IPS-18c (cell line): ENCODE results near the gene ANKRD6.
"Not testable (repeated sequence)": the region's sequence is repeated elsewhere in the genome, so short reads cannot be mapped to it uniquely, and the experiment has no call there.

Source experiments
- H3K4me3 ChIP-seq: 2 replicates; pipeline ENCODE4 v1.7.0; 2013; ENCODE audit warnings: low read depth, mild to moderate bottlenecking, low read length, moderate library complexity; ENCODE audit not compliant: insufficient read depth
- H3K9me3 ChIP-seq: one replicate; pipeline ENCODE4 v1.6.1; 2013; ENCODE audit warnings: mild to moderate bottlenecking, low read length, moderate library complexity; ENCODE audit not compliant: control insufficient read depth, insufficient read depth

ANKRD6 gene

GRCh38 chr6:89596056-89596455 lies 163.1 kb downstream of the ANKRD6 start:
- no peak overlapping the region for H3K4me3 ChIP-seq
- H3K9me3 ChIP-seq = no peaks in the 10 kb centered on the region

- no peaks in the 10 kb centered on the region for H3K9me3 ChIP-seq
- no peak overlapping the region for H3K4me3 ChIP-seq
Observed at GRCh38 chr6:89596484-89596883, 163.5 kb downstream of the ANKRD6 start.

GRCh38 chr6:89597372-89597771 lies 164.4 kb downstream of the ANKRD6 start:
- no peak overlapping the region for H3K4me3 ChIP-seq
- H3K9me3 ChIP-seq = no peaks in the 10 kb centered on the region

DNA sequence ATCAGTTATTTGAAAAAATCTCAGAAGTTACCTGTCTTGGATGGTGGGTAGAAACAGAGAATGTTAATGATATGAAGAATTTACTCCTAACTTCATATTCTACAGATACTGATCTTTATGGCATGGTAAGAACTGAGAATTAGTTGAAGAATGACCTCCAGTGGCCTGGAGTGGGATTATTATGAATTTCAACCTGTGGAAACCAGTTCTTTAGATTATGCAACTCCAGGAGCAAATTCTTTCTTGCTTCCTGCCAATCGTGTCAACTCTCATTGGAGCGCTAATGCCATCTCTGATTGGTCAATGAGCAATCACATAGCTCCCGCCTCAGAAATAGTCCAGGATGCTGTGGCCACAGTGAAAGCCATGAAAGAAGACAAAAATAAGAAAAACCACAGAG lies 165.0 kb downstream of the ANKRD6 start:
- Histone ChIP-seq H3K4me3 (no peak overlapping the region), H3K9me3 (peaks cover 2% of the 10 kb centered on the region)

GRCh38 chr6:89599727-89600126 lies 166.8 kb downstream of the ANKRD6 start:
- peaks cover 2% of the 10 kb centered on the region for H3K9me3 ChIP-seq

DNA sequence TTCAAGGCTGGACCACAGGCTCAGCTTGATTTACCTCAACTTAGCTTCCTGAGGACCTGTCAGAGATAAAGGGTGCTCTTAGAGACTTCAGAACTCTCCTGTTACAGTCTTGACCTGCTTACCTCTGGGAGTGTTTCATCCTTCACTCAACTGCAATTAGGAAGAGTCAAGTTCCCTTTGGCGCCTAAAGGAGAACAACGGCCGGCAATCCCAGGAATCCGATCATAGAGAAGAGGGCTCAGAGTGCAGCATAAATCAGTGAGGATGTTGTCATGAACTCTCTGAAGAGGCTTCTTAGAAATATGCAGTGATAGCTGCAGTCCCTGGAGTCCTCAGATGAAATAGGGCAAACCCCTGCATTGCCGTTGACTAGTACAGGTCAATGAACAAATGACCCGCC lies 169.2 kb downstream of the ANKRD6 start:
- no peak overlapping the region for H3K4me3 ChIP-seq
- H3K9me3 ChIP-seq = peaks cover 2% of the 10 kb centered on the region

More at GRCh38 chr6:89599727-89600126, 166.8 kb downstream of the ANKRD6 start:
- H3K4me3 ChIP-seq = no peak overlapping the region

GRCh38 chr6:89604653-89605052 lies 171.7 kb downstream of the ANKRD6 start:
- peaks cover 2% of the 10 kb centered on the region for H3K9me3 ChIP-seq
- H3K4me3 ChIP-seq = no peak overlapping the region

- H3K9me3 ChIP-seq = peaks cover 2% of the 10 kb centered on the region
- no peak overlapping the region for H3K4me3 ChIP-seq
Observed at GRCh38 chr6:89605861-89606260, 172.9 kb downstream of the ANKRD6 start.

GRCh38 chr6:89610149-89610642 lies 177.2 kb downstream of the ANKRD6 start:
- Histone ChIP-seq H3K9me3 (no peaks in the 10 kb centered on the region), H3K4me3 (no peak overlapping the region)

DNA sequence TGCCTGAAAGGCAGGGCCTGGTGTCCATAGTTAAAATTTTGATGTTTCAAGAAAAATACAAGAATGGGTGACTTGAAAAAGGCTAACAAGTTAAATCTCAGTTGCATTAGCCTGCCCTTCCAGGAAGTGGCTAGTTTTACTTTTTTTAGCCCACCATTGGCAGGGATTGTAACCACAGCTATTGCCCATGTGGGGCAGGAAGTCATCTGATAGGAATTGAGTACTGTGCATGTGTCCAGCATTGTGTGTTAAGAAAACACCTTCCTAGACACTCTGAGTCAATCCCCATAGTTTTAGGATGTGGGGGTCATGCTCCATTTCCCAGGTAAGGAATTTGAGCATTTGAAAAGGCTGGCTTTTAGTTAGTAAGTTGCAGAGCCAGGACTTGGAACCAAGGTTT lies 178.7 kb downstream of the ANKRD6 start:
- no peaks in the 10 kb centered on the region for H3K9me3 ChIP-seq
- H3K4me3 ChIP-seq = no peak overlapping the region

GRCh38 chr6:89612121-89612520 lies 179.2 kb downstream of the ANKRD6 start:
- no peaks in the 10 kb centered on the region for H3K9me3 ChIP-seq
- no peak overlapping the region for H3K4me3 ChIP-seq

- Histone ChIP-seq H3K4me3 (no peak overlapping the region), H3K9me3 (no peaks in the 10 kb centered on the region)
Observed at GRCh38 chr6:89613790-89614189, 180.8 kb downstream of the ANKRD6 start.

- H3K4me3 ChIP-seq = no peak overlapping the region
- H3K9me3 ChIP-seq = no peaks in the 10 kb centered on the region
Observed at GRCh38 chr6:89615882-89616281, 182.9 kb downstream of the ANKRD6 start.

DNA sequence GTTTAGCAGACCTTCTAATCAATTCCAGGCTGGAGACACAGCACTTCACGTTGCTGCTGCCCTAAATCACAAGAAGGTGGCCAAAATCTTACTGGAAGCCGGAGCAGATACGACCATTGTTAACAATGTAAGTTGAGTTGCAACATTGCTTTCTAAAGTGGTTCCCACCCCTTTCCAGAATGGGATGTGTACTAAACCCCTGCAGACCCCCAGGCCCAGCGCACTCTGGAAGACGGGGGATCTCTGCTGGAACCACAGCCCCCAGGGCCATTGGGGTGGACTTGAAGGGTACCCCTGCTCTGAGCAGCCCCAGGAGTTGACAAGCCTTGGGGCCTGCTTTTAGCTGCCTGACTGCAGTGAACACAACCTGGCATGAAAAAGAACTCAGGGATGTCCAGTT lies 183.6 kb downstream of the ANKRD6 start:
- Histone ChIP-seq H3K4me3 (no peak overlapping the region), H3K9me3 (no peaks in the 10 kb centered on the region)

DNA sequence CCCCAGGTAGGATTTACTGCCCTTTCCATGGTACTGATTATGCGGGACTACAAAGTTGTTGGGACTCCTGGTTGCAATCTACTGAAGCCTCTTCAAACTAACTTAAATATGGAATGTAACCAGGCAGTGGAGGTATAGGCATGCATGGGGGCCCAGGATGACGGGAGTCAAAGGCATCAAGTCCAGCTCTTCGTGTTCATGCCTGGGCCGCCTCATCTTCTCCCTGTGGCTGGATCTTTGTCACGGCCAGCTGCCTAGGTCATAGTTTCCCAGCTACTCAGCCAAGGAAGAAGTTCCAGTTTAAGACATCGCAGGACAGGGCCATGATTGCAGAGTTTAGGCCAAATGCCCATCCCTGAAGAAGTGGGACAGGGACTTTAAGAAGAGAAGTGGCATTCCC lies 185.1 kb downstream of the ANKRD6 start:
- no peak overlapping the region for H3K4me3 ChIP-seq
- H3K9me3 ChIP-seq = peaks cover 2% of the 10 kb centered on the region

GRCh38 chr6:89619567-89619966 lies 186.6 kb downstream of the ANKRD6 start:
- peaks cover 2% of the 10 kb centered on the region for H3K9me3 ChIP-seq
- H3K4me3 ChIP-seq = no peak overlapping the region

DNA sequence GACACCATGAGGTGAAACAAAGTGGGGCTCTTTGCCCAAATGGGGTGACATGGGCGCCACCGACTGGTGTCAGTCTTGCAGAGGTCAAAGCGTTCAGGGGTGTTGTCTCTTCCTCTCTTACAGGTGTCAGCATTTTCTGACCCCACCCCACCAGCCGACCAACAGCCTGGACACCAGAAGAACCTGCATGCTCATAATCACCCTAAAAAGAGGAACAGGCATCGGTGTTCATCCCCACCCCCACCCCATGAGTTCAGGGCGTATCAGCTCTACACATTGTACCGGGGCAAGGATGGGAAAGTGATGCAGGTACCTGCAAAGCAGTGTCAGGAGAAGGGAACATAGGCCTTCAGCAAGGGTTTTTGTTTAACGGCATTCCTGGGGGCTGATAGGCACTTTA lies 190.8 kb downstream of the ANKRD6 start:
- H3K4me3 ChIP-seq = no peak overlapping the region

DNA sequence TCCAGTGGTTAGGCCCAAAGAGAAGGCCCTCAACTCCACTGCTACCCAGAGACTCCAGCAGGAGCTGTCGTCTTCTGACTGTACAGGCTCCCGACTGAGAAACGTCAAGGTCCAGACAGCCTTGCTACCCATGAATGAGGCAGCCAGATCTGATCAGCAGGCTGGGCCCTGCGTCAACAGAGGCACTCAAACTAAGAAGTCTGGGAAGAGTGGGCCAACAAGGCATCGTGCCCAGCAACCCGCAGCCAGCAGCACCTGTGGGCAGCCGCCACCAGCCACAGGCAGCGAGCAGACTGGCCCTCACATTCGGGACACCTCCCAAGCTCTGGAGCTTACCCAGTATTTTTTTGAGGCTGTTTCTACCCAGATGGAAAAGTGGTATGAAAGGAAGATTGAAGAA lies 197.5 kb downstream of the ANKRD6 start:
- Histone ChIP-seq H3K9me3 (no peaks in the 10 kb centered on the region), H3K4me3 (no peak overlapping the region)

More for the DNA sequence above, 190.8 kb downstream of the ANKRD6 start:
- H3K9me3 ChIP-seq = peaks cover 2% of the 10 kb centered on the region

GRCh38 chr6:89636412-89636811 lies 203.5 kb downstream of the ANKRD6 start:
- H3K9me3 ChIP-seq, H3K4me3 ChIP-seq: not testable (repeated sequence)
